Activated CD8-positive, alpha-beta memory T cell treated with anti-CD3 and anti-CD28 coated beads for 24 hours (primary cell): ENCODE results near the gene APOA5.
A peak's percentile ranks its signal among the peaks of the same experiment; 100 is the strongest.

Source experiments
- DNase-seq: peaks from one replicate; pipeline ENCODE4 v3.0.0-alpha.2; 2020

Gene APOA5

DNA sequence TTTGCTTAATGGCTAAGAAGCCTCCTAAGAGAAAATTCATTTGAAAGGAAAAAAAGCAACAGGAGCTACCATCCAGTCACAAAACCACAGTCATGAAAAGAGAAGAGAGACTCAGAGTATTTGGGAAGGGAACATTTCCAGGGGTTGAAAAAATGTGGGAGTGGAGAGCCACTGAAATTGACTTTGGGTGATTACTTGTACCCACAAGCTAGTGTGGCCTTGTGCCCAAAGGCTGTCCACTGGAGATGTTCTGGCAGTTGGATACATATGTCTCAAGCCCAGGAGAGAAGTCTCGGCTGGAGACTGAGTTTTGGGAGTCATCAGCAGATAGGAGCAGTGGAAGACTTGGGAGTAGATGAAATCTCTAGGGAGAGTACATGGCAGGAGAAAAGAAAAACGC, 3.2 kb upstream of the APOA5 start:
- DNase-seq = no peak

GRCh38 chr11:116793772-116794097, 2.1 kb upstream of the APOA5 start:
- no peak for DNase-seq

DNA sequence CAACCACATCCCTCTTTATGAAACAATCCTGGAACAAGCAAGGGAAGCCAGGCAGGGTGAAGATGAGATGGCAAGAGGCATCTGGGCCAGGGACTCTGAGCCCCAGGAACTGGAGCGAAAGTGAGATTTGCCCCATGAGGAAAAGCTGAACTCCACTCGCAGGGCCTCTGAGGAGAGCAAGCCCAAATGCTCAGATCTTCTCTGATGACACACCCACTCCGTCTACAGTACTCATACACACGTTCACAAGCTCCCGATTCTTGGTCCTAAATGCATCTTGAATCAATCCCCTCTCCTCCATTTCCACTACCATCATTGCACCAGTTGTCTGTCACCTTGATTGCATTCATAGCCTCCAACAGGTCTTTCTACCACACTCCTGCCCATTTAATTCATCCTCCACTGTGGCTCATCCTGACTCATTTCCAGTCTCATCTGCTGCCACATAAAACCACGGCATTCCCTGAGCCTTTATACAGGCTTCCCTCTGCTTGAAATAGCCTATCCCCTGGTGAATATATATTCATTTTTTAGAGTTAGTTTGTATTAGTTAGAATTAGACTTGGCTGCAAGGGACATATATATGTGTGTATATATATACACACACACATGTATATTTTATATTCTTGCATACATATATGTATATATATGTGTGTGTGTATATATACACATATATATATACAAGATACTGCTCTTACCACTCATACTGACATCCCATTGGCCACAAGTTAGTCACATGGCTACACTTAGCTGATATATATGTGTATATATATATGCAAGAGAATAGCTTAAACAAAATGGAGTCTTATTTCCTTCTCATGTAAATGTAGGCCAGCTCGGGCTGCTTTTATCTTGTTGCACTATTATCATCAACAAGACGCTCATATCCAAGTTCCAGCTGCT, 1.4 kb upstream of the APOA5 start:
- no peak for DNase-seq

- DNase-seq = no peak
Observed at GRCh38 chr11:116792144-116792868, 627 bp upstream of the APOA5 start.

DNA sequence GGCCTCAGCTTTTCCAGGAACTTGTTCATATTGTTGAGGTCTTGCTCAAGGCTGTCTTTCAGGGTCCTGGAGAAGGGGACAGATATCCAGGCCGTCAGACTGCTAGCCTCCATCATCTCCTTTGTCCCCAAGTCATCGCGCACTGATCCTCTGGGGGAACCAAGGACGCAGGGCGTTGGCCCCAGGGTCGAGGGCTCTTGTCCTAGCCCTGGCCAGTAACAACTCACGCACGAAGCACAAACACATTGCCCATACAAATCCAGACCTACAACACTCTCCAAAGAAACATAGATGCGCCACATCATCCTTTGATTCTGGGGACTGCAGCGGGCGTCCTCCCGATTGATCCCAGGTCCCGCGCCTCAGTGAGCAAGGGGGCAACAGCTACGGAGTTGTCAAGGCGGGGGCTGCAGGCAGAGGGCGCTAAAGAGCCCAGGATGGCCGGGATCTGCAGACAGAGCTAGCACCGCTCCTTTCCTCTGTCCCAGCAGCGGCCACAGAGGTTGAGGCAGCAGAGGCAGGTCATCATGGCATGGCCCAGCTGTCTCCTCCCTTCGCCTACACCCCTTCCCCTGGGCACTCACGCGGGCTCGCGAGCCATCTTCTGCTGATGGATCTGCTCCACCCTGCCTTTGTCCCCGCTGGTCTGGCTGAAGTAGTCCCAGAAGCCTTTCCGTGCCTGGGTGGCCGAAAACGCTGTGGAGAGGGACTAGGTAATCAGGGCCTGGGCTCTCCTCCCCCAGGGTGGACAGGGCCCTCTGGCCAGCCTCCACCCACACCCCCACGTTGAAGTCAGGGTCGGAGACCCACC, 472 bp downstream of the APOA5 start:
- peak; percentile 92 for DNase-seq

DNA sequence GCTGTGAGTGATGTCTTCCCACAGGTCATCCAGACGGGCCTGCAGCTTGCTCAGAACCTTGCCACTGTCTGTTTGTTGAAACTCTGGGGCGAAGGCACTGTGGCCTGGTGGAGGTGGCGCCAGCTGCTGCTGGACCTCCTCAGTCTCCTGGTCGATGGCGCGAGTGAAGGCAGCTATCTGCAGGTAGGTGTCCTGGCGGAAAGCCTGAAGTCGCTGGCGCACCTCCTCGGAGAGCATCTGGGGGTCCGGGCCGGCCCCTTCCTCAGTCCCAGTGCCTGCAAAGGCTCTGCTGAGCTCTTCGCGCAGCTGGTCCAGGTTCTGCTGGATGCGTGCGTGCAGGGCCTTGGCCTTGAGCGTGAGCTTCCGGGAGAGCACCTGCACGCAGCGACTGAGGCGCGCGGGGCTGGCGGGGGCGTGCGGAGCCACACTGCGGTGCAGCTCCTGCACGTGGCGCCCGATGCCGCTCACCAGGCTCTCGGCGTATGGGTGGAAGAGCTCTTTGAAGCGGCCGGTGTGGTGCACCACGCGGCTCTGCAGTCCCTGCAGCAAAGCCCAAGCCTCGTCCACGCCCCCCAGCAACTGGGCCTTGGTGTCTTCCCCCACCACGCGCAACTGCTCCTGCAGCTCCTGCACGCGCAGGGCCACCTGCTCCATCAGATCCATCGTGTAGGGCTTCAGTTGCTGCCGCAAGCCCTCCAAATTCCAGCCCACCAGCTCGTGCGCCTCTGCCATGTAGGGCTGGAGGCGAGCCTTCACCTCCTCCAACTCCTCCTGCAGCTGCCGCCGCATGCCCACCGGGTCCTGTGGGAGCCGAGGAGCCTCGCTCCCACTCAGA, 1.3 kb downstream of the APOA5 start:
- DNase-seq = no peak

- DNase-seq = no peak
Observed at GRCh38 chr11:116788975-116789374, 2.7 kb downstream of the APOA5 start.

DNA sequence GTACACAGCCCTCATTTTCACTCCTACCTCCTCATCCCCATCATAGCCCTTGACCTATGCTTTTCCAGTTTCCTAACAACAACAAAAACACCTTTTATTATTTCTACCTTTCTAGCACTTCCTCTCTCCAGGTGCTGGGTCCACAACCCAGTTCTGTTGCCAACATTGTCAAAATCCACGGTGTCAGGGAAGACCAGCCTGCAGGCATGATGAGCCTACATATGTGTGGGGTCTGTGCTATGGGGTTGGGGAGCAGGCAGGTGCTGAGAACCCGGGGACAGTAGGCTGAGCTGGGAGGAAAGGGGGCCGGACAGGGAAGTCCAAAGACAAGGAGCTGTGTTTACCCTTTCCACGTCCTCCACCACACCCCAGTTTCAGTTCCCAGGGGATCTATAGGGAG, 3.1 kb downstream of the APOA5 start:
- DNase-seq = no peak

GRCh38 chr11:116787786-116788486, 3.7 kb downstream of the APOA5 start, which contains the start of gene ZPR1:
TSS of gene ZPR1 (minus strand) at chr11:116788023. CDS start at chr11:116787990, 33 bp downstream.
- peak; percentile 93 for DNase-seq

DNA sequence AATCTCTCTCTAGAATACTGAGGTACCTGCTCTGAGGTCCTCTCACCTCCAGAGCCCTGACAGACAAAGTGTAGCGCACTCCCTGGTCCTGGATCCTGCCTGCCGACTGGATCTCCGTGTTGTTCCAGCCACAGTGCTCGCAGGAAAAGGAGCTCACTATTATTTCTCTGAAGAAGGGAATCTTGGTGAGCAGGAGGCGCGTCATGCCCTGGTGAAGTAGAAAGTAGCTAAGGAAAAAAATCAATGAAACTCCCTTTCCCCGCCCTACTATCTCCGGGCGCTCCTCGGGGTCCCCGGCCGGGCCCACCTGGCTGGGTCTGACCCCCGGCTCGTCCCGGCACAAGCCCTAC, 4.3 kb downstream of the APOA5 start:
- DNase-seq = no peak

DNA sequence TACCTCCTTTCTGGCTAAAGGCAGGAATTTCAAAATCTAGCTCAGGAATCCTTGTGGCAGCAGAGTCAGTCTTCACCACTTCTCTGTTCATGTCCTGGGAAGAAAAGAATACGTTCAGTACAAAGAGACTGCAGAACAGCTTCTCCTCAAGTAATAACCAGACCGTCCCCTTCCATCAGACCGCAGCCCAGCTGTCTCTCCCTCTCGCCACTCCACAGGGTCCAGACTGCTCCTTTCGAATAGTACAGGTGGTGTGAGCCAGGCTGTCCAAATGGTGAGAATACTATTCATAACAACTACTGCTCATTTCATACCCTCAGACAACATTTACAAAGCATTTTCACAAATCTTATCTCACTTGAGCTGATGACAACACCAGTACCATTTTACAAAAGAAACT, 4.7 kb downstream of the APOA5 start:
- DNase-seq = no peak

- DNase-seq = no peak
Observed at GRCh38 chr11:116786326-116786725, 5.4 kb downstream of the APOA5 start.

GRCh38 chr11:116782728-116783127, 9.0 kb downstream of the APOA5 start:
- no peak for DNase-seq

- DNase-seq = no peak
Observed at GRCh38 chr11:116778556-116778955, 13.1 kb downstream of the APOA5 start.

- DNase-seq = no peak
Observed at GRCh38 chr11:116777056-116777455, 14.6 kb downstream of the APOA5 start.

- DNase-seq = no peak
Observed at GRCh38 chr11:116776522-116776984, 15.1 kb downstream of the APOA5 start.

GRCh38 chr11:116775975-116776374, 15.7 kb downstream of the APOA5 start:
- DNase-seq = no peak

GRCh38 chr11:116774661-116775060, 17.0 kb downstream of the APOA5 start:
- no peak for DNase-seq

- no peak for DNase-seq
Observed at GRCh38 chr11:116773203-116774097, 18.2 kb downstream of the APOA5 start.

GRCh38 chr11:116772443-116773202, 19.1 kb downstream of the APOA5 start, which contains the start of gene BUD13:
TSS of gene BUD13 (minus strand) at chr11:116772987. CDS start at chr11:116772964, 23 bp downstream.
- DNase-seq = peak; percentile 99
